ENCODE measurements around the gene ABR. TPM values are rescaled to one million over a fixed set of nuclear protein-coding genes. Genes with fewer than 3 reads are reported as not detected.

ABR gene
- 38.6 and 47.8 TPM in 2 replicates for total RNA-seq

GRCh38 chr17:1179818-1180742, at the start of gene ABR:
Gene ABR (minus strand): TSS chr17:1179981. CDS start chr17:1179727, 254 bp downstream.

GRCh38 chr17:996554-997344, 183.0 kb downstream of the ABR start, which contains the start of gene TIMM22:
Gene TIMM22 (plus strand): TSS chr17:997129. CDS start chr17:997143, 14 bp downstream.

GRCh38 chr17:979539-980405, 200.0 kb downstream of the ABR start, which contains the start of gene NXN:
Gene NXN (minus strand): TSS chr17:979776.

Other genes starting within 250 kb of the ABR start
- gene NXN, start 200.2 kb downstream of the ABR start, total RNA-seq, result 21.3 and 33.1 TPM in 2 replicates
- gene TIMM22, start 182.9 kb downstream of the ABR start, total RNA-seq, result 10.4 and 11.8 TPM in 2 replicates
- not detected in 2 replicates for gene BHLHA9, start 90.5 kb upstream of the ABR start, total RNA-seq
- not detected in 2 replicates for gene TRARG1, start 99.7 kb upstream of the ABR start, total RNA-seq
- 323 and 358 TPM in 2 replicates for gene YWHAE, start 220.2 kb upstream of the ABR start, total RNA-seq